GF-D8 (cell line): ENCODE results near the gene DGCR6.
"Not testable (repeated sequence)": the region's sequence is repeated elsewhere in the genome, so short reads cannot be mapped to it uniquely, and the experiment has no call there.

Experiments used
- DNase-seq: peaks from one replicate; lab custom pipeline; 2025; lab: John Stamatoyannopoulos, UW

The DGCR6 gene

DNA sequence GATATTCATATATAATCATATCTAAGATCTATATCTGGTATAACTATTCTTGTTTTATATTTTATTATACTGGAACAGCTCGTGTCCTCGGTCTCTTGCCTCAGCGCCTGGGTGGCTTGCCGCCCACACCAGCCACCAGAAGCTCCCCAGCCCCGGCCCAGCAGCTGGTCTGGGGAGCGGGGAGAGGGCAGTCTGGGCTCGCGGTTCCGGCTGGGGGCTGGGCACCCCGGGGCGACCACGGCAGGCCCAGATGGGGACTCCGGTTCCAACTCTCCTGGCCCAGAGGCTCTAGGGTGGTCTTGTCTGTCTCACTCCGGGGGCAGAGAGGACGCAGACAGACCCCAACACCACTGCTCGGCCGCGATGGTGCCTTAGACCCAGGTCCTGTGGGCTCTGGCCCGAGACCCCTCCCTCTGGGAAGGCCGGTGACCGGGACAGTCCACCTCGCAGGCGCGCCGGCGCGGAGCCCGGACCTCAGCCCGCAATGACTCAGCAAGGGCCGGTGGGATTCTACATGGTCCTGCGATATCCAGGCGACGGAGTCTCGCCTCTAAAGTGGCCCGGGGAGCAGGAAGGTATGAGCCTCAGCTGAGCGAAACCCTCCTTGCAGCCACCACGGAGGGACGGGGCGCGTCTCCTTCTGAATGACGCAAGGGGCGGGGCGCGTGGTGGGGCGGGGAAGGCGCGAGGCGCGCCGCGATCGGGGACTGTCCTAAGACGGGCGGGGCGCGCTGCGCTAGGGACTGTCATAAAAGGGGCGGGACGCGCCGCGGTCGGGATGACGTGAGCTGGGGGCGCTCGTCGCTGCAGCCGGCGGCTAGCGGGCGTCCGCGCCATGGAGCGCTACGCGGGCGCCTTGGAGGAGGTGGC lies at the start of gene DGCR6:
Gene DGCR6, plus strand, starts transcription at position 781 of the 870 bp plus-strand sequence. Its CDS starts 55 bp downstream, at position 836.
- no peak for DNase-seq

DNA sequence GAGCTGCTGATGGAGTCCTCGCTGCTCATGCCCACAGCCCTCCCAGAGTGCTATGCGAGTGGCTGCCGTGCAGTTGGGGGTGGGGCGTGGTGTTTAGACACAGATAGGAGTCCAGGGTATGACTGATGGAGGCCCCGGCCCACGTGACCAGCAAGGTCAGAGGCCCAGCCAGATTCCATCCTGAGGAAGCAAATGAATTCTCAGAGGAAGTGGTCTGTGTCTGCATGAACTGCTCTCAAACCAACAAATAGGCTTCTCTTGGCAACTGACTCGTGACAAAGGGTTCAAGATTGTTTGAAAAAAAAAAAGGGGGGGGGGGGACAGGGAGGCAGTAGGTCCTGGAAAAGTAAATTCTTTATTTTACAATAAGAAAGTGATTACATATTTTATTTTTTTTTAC lies 46.8 kb upstream of the DGCR6 start:
- DNase-seq: not testable (repeated sequence)

DNA sequence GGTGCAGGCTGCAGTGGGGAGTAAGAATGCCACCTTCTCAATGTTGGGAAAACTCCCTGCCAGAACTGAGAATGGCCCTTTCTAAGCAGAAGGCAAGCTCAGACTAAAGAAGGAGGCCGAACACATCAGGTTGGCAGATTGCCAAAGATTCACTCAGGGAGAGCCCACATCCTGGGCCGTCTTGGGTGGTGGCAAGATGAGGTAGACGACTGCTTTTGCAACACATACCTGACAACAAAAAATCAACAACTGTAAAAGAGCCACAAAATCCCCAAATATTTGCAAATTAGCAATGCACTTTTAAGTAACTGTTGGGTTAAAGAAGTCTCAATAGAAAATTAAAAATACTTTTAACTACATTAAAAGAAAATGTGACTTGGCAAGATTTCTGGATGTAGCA lies 24.9 kb upstream of the DGCR6 start:
- DNase-seq: not testable (repeated sequence)

DNA sequence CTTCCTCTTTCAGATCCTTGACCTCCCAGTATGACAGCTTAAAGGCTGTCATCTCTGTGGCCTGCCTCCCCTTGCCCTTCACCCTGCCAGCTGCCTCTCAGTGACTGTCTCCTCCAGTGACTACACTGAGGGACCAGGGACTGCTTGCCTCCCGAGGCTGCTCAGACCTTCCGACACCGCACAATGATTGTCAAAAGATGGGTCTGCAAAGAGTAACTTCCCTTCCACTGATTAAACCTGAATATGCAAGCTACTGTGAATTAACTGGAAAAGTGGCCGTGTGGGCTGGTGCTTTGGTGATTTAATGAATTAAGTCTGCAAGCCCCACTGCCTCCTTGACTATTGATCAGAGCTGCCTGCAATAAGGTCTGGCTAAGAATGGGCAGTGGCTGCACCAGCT lies 21.7 kb upstream of the DGCR6 start:
- DNase-seq: not testable (repeated sequence)

DNA sequence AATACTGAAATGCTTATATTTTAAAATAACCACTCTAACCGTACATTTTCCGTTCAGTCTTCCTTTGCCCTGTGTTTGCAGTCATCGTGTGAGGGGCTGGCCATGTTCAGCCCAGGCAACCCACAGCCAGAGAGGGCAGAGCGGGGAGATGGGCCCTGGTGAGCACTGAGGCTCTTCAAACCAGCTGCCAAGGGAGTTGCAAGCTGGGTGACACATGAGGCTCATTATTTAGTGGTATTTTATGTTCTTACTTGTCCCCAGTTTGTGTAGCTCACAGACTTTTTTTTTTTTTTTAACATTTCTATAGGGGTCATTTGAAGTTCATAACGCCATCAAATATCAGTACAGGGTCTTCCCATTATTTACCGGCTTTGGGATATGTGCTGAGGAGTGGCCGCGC lies 18.0 kb upstream of the DGCR6 start:
- DNase-seq: no peak

DNA sequence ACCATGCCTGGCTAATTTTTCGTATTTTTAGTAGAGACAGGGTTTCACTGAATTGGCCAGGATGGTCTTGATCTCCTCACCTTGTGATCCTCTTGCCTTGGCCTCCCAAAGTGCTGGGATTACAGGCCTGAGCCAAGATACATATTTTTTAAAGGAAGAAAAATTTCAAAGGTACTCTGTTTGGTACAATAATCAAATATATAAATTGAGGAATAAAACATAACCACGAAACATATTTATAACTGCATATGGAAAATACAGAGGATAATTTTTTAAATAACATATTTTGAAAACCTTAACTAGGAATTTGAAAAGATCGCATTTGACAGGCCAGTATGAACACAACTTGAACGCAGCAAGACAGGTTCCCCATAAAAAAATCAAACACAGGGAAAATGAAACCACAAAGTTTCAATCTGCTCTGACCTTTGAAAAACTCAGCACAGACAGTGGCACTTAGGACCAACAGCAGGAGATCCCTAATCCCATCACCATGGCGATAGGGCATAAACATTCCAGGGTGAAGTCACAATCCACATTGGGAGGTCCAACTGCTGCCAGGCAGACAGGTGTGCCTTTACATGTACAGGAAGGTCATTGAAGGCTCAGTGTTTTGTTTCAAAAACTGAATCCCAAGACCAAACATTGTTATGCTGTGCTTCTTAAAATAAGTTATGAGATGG lies 15.5 kb upstream of the DGCR6 start:
- not testable (repeated sequence) for DNase-seq

DNA sequence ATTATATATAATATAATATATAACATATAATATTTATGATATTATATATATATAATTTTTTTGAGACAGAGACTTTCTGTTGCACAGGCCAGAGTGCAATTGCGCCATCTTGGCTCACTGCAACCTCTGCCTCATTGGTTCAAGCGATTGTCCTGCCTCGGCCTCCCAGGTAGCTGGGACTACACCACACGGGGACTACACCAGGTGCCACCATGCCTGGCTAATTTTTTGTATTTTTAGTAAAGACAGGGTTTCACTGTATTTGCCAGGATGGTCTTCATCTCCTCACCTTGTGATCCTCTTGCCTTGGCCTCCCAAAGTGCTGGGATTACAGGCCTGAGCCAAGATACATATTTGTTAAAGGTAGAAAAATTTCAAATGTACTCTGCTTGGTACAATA lies 12.3 kb upstream of the DGCR6 start:
- DNase-seq: not testable (repeated sequence)

DNA sequence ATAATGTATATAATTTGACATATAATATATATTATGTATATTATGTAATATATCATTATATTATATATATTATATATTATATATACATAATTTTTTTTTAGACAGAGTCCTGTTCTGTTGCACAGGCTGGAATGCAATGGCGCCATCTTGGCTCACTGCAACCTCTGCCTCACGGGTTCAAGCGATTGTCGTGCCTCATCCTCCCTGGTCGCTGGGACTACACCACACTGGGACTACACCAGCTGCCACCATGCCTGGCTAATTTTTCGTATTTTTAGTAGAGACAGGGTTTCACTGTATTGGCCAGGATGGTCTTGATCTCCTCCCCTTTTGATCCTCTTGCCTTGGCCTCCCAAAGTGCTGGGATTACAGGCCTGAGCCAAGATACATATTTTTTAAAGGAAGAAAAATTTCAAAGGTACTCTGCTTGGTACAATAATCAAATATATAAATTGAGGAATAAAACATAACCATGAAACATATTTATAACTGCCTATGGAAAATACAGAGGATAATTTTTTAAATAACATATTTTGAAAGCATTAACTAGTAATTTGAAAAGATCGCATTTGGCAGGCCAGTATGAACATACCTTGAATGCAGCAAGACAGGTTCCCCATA lies 10.0 kb upstream of the DGCR6 start:
- not testable (repeated sequence) for DNase-seq

DNA sequence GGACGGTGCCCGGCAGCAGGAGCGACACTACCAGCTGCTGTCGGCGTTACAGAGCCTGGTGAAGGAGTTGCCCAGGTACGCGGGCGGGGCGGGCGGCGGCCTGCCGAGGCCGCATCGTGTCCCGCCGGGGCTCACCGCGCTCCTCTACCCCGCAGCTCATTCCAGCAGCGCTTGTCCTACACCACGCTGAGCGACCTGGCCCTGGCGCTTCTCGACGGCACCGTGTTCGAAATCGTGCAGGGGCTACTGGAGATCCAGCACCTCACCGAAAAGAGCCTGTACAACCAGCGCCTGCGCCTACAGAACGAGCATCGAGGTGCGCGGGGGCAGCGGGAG lies 258 bp downstream of the DGCR6 start:
- DNase-seq: not testable (repeated sequence)

DNA sequence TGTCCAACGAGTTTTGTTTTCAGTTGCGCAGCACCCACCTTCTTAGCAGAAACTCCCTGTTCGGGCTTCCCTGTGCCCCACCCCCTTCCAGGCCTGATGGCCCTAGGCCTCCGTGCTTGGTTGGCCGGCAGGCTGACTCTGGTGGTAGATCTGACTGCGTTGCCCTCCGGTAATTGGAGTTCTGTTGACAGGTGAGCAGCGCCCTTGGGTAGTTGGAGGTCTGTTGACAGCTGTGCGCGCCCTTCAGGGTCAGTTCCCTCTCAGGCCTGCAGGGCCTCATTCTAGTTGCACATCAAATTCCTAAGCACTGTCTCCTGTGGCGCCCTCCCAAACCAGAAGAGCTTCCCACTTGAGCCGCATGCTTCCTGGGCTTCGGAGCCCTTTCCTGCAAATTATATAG lies 776 bp downstream of the DGCR6 start:
- DNase-seq: no peak

DNA sequence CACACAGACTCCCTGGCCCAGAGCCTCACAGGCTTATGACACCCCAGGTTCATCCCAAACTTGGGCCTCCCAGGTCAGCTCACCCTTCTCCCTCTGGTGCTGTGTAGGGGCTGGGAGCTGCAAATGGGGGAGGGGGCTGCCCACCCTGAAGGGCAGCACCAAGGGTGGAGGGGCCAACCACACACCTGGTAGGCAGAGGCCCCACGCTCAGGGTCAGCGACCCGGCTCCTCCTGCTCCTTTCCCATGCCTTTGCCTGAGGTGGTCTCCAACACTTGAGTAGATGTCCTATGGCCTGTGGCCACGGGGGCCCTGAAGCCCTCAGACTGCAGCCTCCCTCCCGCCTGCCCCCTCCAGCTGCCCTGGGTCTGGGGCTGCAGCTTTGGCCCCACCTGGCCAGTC lies 3.4 kb downstream of the DGCR6 start:
- DNase-seq: no peak

DNA sequence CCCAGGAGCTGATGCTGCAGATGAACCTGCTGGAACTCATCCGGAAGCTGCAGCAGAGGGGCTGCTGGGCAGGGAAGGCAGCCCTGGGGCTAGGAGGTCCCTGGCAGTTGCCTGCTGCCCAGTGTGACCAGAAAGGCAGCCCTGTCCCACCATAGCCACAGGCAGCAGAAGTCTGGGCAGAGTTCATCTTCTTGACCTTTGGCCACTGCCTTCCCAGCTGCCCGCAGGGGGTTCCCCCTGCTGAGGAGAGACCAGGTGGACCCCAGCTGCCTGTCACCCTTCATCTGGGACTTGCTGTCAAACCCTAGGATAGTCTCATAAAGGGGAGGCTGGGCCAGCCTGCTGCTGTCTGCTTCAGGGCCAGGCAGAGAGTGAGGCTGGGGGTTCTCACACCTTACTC lies 5.4 kb downstream of the DGCR6 start:
- DNase-seq: not testable (repeated sequence)

DNA sequence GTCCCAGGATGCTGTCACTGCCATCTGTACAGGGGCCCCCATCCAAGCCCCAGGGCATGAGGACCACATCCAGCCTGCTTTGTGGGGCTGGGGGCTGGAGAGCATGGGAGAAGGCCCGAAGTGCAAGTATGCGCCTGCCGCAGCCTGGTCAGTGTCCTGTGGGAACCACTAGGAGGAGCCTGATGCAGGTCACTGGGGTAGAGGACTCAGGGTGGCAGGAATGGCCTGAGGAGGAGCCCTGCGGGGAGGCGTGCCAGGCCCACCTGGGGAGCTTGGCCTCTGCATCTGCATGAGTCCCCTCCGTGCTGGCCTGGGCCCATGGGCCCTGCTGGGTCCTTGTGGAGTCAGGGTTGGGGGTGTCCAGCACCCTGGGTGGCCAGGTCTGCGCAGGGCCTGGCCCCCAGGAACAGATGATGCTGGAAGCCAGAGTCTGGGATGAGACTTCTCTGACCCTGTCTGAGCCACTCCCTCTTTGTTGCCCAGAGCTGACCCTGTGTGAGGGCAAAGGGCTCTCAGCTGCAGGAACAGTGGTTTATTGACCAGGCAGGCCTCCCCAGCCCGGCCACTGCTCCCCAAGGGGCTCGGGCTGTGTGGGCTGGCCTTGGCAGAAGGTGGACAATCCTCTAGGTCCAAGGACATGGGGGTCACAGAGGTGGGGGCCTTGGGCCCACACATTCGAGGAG lies 6.3 kb downstream of the DGCR6 start:
- DNase-seq: not testable (repeated sequence)

DNA sequence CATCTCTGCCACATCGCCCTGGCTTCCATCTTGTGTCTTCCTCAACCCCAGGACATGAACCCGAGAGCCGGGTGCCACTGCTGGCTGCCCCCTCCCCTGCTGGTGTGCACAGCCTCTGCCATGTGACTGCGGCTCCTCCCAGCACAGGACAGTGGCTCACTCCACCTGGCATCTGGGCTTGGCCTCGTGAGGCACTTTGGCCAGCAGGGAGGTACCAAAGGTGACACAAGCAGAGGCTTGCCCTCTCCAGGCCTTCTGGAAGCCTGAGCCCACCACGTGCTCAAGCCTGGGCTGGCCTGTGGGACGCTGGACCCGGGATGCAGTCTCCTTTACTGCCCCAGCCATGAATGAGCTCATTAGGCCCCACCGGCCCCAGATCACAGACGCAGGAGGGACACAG lies 8.4 kb downstream of the DGCR6 start:
- DNase-seq: not testable (repeated sequence)

DNA sequence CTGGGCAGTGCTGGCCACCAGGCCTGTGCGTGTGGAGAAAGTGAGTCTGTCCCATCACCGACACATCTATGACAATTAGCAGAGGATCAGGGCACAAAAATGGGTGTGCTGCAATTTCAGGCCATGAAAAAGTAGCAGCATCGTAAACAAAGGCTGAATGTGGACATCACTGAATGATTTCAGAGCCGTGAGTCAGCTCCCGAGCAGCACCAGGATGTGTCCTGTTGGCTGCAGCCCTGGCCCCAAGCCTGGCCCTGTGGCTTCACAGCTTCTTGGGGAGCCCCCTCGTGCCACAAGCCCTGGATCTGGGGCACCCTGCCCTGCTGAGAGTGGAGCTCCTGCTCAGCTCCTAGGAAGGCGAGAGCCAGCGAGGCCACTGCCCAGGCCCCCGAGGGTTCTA lies 9.4 kb downstream of the DGCR6 start:
- not testable (repeated sequence) for DNase-seq

DNA sequence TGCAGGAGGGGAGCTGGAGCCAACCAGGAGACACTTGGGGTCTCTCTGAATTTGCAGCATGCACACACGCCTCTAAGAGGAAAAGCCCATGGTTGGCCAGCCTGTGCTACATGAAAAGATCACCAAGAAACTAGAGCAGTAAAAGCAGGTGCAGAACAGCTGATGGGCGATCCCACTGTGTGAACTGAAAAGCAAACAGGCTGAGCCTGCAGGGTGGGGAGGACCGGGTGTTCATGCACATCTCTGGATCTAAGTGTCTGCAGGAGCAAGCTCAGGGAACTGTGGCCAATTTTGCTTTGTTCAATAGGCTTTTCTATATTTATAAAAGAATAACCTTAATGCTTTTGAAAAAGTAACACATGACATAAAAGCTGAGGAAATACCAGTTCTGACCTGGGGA lies 11.7 kb downstream of the DGCR6 start:
- not testable (repeated sequence) for DNase-seq

DNA sequence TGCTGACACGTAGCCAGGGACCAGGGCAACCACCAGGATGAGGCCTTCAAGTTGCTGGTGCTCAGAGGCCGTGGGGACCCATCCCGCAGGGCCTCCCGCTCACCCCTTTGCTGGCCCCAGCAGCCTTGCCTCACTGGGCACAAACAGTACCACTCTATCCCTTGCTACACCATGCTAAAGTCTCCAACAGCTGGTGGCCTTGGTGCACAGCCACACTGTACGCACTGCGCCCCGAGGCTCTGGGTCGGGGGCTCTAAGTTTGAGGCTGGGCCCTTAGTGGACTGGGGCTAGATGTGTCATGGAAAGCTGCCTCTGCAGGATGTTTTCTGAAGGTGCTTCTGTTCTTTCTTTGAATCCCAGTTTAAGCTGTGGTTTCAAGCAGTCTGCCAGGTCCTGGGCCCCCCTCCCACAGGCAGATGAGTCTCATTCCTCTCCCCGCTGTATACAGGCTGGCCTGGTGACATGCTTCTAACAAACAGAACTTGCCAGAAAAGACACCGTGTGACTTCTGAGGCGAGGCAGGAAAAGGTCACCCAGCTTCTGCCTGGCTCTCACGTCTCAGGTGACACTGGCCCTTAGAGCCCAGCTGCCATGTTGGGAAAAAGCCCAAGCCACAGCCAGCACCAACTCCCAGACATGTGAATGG lies 14.3 kb downstream of the DGCR6 start:
- not testable (repeated sequence) for DNase-seq

DNA sequence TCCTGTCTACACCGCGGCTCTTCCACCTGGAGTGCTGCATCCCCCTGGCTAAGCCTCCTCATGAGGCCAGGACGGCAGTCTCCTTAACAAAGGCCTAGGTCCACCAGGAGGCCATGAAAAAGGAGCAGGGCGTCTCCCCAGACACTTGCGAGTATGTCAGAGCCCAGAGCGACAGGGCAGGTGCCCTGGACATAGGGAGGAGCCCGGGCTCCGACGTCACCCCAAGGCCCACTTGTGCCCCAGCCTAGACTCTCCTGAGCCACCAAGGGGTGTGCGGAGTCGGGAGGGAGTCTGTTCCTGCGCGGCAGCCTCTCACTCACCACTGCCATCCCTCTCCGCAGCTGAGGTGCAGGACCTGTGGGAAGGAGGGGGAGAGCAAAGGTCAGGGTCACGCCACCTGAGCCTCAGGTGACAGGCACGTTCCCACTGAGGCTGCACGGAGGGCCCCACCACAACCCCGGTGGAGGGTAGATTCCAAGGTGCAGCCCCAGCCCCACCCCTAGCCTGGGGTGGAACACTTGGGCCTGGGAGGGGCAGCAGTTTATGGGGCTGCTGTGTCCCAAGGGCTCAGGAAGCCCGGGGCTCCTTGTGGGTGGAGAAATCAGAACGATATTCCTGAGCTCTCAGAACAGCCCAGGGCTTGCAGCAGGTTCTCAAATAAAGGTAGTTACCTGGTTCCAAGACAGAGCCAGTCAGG lies 19.4 kb downstream of the DGCR6 start:
- DNase-seq: no peak

DNA sequence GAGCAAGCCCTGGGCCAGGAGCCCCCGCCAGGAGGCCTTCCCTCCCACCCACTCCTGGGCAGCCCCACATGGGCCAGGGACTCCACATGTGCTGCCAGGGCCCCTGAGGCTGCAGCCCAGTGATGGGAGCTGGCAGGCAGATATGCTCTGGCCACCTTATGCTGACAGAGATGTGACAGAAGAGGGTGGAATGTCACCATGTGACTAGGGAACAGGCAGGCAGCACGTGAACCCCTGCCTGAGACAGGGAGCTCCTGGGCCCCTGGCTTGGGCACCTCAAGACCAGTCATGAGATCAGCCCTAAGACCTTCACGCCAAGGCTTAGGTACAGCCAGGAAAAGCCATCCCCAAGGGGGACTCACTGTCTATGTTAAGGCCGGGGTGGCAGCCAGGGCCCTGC lies 20.9 kb downstream of the DGCR6 start:
- DNase-seq: no peak

DNA sequence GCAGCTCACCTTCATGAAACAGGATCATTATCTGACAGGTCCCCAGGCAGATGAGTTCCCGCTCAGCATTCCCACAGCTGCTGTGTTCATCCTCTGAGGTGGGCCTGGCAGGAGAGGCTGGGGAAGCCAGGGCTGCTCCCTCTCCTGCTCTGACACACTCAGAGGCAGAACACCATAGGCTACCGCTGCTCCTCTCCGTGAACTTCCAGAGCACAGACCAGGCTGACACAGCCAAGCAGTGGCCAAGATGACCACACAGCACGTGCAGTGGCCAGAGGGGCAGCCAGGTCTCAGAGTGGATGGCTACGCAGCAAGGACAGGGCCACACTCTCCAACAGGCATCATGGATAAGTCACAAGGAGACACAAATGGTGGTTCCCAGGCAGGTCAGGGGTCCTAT lies 21.5 kb downstream of the DGCR6 start:
- DNase-seq: no peak

DNA sequence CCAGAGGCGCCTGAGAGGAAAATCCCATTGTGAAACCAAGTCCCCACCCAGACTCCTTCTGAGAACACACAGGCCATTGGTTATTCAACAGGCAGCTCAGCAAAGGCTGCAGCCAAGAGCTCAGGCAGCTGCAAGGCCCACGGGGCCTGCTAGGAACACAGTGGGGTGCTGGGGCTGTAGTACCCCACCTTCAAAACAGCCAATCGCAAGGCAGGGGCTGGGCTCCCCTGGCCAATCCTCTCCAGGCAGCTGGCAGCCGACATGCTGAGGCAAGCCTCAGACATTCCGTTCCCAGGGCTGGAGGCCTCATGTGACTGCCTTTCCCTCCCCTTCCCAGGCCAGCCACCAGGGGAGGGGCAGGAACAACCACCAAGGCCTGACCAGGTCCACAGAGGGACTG lies 23.3 kb downstream of the DGCR6 start:
- DNase-seq: no peak
